ENCODE data around the gene RNASET2. TPM values are rescaled to one million over a fixed set of nuclear protein-coding genes. Genes with fewer than 3 reads are reported as not detected.
"Not testable (repeated sequence)": the region's sequence is repeated elsewhere in the genome, so short reads cannot be mapped to it uniquely, and the experiment has no call there.

The RNASET2 gene
- total RNA-seq, 1 donor = 16.8 TPM

DNA sequence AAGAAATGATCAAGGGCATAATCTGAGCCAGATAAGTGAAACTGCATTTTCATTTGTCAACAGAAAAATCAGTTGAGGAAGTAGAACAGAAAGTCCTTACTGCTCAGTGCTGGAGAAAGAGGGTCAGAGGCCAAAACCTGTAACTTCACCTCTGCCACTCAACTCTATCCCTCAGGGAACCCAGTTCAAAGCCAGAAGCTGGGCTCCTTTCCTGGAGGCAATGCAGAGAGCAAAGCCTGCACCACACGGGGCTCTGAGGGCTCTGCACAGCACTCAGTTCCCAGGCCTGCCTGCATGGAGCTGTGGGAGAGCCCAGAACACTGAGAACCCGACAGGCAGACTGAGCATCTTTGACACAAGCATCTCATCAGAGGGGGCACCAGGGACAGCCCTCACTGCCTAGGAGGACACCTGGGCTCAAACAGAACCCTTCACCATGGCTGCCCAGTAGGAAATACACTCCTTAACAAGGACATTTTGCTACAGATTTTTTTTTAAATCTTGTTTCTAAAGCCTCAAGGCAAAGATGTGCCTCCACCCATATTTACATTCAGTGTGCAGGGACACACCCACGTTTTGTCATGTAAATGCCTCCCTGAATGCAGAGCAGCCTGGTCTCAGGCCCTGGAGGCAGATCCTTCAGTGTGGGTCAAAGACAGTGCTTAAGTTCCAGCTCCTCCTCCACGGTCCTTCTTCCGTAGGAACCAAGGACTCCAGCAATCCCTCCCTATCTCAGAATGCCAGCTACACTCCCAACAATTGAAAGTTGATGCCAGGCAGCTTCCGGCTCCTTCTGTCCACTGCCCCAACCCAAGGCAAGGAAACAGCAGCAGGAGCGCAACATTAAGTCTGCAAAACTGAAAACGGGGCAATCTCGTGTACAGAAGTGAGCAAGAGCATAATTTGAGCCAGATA lies 6.6 kb downstream of the RNASET2 start:
- no peak overlapping the region for H3K4me3 ChIP-seq (ENCODE audit: low read depth, low read length)
- no peak for DNase-seq (ENCODE audit: low read depth)
- TF ChIP-seq, protein P1, sequence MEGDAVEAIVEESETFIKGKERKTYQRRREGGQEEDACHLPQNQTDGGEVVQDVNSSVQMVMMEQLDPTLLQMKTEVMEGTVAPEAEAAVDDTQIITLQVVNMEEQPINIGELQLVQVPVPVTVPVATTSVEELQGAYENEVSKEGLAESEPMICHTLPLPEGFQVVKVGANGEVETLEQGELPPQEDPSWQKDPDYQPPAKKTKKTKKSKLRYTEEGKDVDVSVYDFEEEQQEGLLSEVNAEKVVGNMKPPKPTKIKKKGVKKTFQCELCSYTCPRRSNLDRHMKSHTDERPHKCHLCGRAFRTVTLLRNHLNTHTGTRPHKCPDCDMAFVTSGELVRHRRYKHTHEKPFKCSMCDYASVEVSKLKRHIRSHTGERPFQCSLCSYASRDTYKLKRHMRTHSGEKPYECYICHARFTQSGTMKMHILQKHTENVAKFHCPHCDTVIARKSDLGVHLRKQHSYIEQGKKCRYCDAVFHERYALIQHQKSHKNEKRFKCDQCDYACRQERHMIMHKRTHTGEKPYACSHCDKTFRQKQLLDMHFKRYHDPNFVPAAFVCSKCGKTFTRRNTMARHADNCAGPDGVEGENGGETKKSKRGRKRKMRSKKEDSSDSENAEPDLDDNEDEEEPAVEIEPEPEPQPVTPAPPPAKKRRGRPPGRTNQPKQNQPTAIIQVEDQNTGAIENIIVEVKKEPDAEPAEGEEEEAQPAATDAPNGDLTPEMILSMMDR (IDR thresholded peaks at IDR 0.05; ENCODE audit: insufficient read depth, low read length) = no peak

GRCh38 chr6:166948724-166949123 lies 7.6 kb downstream of the RNASET2 start:
- not testable (repeated sequence) for DNase-seq (ENCODE audit: low read depth); H3K4me3 ChIP-seq (ENCODE audit: low read depth, low read length)

GRCh38 chr6:166947251-166947650 lies 9.1 kb downstream of the RNASET2 start:
- no peak for DNase-seq (ENCODE audit: low read depth)
- H3K4me3 ChIP-seq (ENCODE audit: low read depth, low read length) = no peak overlapping the region
- TF ChIP-seq, protein P1 (IDR thresholded peaks at IDR 0.05; ENCODE audit: insufficient read depth, low read length) = no peak

DNA sequence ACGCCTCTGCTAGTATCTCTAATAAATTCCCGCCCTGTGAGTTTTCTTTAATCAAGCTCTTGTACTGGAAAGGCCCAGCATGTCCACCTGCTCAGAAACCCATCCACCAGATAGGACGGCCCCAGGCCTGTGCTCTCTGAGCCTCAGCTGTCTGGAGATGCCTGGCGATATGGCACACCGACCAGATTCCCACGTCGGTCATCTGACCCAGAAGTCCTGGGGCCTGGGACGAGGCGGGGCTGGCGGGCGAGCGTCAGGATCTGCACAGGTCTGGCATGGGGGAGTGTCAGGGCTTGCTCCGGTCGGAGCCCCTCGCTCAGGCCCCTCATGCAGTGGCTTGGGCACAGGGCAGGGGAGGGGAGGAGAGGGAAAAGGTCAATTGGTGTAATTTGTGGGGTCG lies 10.2 kb downstream of the RNASET2 start:
- no peak overlapping the region for H3K4me3 ChIP-seq (ENCODE audit: low read depth, low read length)
- DNase-seq (ENCODE audit: low read depth) = no peak
- TF ChIP-seq, protein P1 (IDR thresholded peaks at IDR 0.05; ENCODE audit: insufficient read depth, low read length) = no peak

- DNase-seq (ENCODE audit: low read depth) = no peak
- H3K4me3 ChIP-seq (ENCODE audit: low read depth, low read length) = no peak overlapping the region
- TF ChIP-seq, protein P1 (IDR thresholded peaks at IDR 0.05; ENCODE audit: insufficient read depth, low read length) = no peak
Measured at GRCh38 chr6:166944666-166945256, 11.6 kb downstream of the RNASET2 start.

DNA sequence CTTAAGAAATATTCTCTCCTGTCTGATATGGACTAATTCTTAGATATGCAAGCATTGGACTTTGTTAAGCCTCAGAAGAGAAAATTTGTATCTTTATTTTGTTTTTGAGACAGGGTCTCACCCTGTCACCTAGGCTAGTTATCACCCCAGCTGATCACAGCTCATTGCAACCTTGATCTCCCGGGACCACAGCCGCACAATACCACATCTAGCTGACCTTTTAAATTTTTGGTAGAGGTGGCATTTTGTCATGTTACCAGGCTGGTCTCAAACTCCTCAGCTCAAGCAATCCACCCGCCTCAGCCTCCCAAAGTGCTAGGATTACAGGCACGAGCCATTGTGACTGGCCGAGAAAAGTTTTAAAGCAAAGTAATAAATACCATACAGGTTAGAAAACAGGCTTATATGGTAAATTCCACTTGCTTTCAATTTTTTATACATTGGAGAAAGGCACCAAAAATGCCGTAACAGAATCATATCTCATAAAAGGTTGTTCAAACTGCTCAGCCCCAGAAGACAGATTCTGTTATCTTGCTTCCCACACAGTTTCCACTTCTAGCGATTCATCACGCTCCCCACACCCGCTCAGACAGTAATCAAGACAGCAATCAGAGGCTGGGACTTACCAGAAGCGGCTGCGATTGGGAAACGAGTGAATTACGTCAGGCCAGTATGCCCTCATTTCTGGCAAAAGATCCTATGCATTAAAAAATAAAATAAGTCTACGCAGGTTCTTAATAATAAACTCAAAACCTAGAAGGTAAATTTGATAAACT lies 13.8 kb downstream of the RNASET2 start:
- TF ChIP-seq, protein P1 (IDR thresholded peaks at IDR 0.05; ENCODE audit: insufficient read depth, low read length) = no peak
- H3K4me3 ChIP-seq (ENCODE audit: low read depth, low read length) = no peak overlapping the region
- no peak for DNase-seq (ENCODE audit: low read depth)

DNA sequence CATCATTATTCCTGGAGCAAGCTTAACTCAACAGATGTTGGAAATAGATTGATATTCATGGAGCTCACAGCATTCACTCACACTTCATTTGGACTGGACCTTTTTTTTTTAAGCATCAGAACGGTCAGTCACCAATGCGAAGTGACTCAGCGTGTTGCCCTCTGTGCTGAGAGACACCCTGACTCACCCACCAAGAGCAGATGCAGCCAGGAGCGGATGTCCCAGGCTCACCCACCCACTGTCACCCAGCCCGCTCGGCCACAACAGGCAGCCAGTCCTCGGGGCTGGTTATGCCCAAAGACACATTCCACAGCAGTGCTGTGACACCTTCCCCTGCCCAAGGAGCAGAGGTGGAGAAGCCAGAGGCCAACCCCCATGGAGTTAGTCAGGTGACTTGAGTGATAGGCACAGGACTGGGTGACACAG lies 15.7 kb downstream of the RNASET2 start:
- DNase-seq (ENCODE audit: low read depth) = no peak
- no peak overlapping the region for H3K4me3 ChIP-seq (ENCODE audit: low read depth, low read length)
- TF ChIP-seq, protein P1 (IDR thresholded peaks at IDR 0.05; ENCODE audit: insufficient read depth, low read length) = no peak
